HK-2 (cell line): ENCODE measurements around the gene IKZF5.

Experiments used
- DNase-seq: peaks from one replicate; pipeline ENCODE4 v3.0.0-alpha.2; 2018; ENCODE audit not compliant: unreplicated experiment

Gene IKZF5, protein sequence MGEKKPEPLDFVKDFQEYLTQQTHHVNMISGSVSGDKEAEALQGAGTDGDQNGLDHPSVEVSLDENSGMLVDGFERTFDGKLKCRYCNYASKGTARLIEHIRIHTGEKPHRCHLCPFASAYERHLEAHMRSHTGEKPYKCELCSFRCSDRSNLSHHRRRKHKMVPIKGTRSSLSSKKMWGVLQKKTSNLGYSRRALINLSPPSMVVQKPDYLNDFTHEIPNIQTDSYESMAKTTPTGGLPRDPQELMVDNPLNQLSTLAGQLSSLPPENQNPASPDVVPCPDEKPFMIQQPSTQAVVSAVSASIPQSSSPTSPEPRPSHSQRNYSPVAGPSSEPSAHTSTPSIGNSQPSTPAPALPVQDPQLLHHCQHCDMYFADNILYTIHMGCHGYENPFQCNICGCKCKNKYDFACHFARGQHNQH

DNA sequence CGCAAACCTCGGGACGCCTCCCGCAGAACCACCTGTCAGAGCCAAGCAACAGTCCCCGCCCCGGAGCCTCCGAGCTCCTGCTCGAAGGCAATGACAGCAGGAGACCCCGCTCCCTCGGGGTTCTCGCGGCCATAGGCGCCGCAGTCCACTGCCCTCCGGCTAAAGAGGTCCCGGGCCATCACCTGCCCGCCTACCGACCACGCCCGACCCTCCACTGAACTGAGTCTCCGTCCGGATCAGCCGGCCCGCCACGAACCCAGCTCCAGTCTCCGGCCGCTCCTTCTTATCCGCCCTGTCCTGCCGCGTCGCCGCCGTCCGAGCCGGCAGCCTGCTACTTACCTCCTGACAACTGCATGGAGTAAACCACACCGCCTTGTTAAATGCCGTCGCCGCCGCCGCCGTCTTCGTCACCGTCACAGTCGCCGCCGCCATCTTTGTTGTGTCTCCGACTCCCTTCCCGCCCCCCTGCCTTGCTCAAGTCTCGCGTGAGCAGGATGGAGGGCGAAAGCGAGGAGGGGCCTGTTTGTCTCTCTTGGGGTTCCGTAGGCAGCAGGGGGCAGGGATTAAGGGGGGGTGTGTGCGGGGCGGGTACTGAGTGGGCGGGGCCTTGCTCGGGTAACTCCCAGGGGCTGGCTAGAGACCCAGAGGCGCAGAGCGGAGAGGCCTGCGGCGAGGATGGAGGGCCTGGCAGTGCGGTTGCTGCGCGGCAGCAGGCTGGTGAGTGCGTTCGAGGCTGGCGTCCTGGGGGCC, at the start of gene IKZF5, which contains the start of gene ACADSB:
IKZF5 (minus strand) TSS at position 441 of the 750 bp plus-strand sequence. CDS start 10,170 bp downstream, outside the sequence.
ACADSB (plus strand) TSS at position 652 of the 750 bp plus-strand sequence; CDS start at position 676, 24 bp downstream.
- peak; percentile 98 for DNase-seq

GRCh38 chr10:123057968-123058367, 49.4 kb upstream of the IKZF5 start:
- DNase-seq, result no peak

GRCh38 chr10:123045961-123046731, 37.6 kb upstream of the IKZF5 start:
- no peak for DNase-seq

GRCh38 chr10:123044391-123044790, 35.8 kb upstream of the IKZF5 start:
- DNase-seq, result no peak

GRCh38 chr10:123043409-123043925, 34.9 kb upstream of the IKZF5 start:
- peak; percentile 55 for DNase-seq

GRCh38 chr10:123042708-123043408, 34.3 kb upstream of the IKZF5 start:
- no peak for DNase-seq

DNA sequence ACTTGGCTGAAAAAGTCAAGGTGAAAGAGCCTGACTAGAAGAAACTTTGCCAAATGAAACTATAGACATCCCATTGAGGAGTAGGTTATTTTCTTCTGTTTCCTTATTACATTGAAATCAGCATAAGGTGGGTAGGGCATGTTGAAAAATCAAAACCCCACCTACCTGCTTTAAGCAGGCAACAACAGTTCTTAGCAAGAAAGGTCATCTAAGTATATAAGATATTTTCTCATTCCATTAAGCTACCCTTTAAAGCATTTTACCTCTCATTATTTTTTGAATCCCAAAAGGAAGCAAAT, 31.0 kb upstream of the IKZF5 start:
- no peak for DNase-seq

DNA sequence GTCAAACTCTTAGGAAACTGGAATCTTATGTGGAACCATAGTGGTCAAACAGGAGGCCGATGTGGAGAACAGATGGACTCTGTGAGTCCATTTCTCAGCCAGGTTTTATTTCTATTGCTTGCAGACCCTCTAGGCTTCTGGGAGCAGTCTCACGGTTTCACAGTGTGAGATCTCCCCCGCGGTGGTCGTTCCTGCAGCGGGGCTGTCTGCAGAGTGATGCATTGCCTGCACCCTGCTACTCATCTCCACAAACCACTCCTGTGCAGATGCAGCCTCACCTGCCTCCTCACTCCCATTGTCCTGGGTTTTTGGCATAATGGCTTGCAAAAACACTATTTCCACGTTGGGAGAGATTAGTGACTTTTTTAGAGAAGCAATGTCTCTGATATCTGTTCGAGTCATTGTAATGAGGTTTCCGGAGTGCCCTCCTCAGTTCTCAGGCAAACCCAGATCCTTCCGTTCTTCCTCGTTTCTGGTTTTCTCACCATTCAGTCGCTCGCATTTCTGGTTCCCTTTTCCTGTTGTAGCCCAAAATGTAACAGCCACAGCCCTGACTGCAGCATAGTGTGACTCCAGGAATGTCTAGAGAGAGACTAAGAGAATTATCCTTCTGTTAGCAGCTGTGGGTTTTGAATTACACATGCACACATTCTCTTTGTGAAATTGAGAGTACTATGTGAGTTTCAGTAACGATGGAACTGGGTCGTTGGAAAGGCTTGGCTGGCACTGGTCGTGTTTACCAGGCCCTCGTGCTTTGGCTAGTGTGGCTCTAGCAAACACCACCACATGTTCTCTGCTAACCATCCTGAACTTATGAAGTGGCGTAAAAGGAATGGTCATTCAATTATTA, 30.4 kb upstream of the IKZF5 start:
- no peak for DNase-seq

DNA sequence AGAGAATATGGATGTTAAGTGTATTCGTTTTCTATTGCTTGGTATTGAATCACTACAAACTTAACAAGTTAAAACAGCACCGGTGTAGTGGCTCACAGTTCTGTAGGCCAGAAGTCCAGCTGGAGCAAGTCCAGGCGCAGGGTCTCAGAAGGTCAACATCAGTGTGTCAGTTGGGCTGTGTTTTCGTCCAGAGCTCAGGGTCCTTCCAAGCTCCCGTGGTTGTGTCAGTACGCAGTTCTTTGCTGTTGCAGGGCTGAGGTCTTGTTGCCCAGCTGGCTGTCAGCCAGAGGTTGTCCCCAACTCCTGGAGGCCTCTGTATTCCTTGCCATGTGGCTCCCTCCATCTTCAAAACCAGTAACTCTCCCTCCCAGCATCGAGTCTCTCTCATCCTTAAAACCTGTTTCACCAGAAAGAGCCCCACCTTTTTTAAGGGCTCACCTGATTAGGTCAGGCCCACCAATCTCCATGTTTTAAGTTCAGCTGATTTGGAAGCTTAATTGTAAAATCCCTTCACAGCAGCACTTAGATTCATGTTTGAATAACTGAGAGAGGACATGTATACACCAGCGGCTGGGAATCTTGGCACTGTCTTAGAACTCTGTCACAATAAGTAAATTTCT, 27.0 kb upstream of the IKZF5 start:
- no peak for DNase-seq

DNA sequence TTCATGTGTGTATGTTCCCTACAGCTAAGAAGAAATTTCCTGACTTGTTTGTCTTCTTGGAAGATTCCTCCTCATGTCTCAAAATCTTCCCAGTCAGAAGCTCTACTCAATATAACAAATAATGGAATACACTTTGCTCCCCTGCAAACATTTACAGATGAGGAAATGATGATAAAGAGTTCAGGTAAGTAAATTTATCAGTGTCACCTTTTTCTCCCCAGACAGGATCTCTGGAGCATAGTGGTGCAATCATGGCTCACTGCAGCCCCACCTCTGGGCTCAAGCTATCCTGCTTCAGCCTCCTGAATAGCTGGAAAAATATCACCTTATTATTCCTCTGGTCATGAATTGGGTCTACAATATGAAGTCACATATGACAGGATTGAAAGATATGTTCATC, 25.7 kb upstream of the IKZF5 start:
- no peak for DNase-seq

GRCh38 chr10:123031124-123031523, 22.5 kb upstream of the IKZF5 start:
- DNase-seq, result no peak

DNA sequence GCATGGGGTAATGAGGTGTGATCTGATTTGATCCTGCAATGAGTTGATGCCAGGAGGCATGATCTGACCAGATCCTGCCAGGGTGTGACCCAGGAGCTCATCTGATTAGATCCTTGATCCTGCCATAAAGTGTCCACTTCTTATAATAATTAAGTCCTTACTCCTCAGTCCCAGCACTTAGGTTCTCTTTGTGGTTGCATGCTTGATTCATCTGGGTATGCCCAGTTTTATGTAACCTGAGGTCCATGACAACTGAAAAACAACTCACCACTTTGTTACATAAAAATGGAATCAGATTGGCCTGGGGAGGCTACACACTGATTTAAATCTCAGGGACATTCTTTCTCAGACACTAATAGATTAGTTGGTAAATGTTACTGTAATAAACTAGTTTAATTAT, 19.3 kb upstream of the IKZF5 start:
- no peak for DNase-seq

- DNase-seq, result no peak
These were observed 17.7 kb upstream of the IKZF5 start for GRCh38 chr10:123026302-123026701.

- DNase-seq, result no peak
These were observed 15.9 kb upstream of the IKZF5 start for GRCh38 chr10:123024540-123024939.

DNA sequence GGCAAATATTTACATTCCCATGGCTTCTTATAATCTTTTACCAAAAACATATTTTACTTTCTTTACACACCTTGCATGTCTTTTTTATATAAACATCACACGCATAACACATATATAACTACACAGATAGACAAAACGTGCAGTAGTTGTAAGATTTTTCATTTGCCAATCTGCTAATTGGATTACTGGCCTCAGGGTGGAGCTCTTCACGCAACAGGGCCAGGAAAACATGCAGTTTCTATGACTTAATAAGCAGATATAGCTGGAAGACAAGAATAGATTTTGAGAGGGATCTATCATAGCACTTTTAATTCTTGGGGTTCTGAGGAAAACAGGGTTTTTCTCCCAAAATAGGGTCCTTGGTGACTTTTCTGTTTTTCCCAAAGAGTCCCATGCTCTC, 12.9 kb upstream of the IKZF5 start:
- DNase-seq, result no peak

DNA sequence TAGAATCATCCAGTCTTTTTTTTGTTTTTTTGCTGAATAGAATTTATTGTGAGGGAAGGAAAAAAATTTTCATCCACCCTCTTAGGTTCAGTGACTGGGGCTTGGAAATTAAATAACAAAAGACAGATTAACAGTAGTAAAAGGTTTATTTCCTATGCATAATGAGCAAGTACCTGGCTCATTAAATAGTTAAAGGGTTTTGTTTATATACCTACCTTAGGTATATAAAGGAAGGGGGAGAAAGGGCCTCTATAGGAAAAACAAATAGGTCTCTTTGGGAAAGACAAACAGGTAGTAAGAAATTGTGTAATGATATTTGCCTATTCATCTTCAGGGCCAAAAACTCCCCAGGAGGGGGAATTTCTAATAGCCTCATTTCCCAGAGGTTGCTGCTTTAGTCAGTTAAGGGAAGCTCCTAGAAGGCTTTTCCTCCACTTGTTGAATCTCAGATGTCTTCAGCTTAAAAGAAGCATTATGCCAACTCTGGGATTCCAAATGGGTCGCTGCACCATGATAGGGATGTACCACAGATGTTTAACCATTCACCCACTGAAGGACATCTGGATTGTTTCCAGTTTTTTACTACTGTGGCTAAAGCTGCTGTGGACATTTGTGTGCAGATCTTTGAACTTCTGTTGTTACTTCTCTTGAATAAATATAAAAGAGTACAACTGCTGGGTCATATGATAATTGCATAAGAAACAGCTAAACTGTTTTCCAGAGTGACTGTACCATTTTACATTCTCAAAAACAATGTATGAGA, 11.5 kb upstream of the IKZF5 start:
- DNase-seq, result no peak

DNA sequence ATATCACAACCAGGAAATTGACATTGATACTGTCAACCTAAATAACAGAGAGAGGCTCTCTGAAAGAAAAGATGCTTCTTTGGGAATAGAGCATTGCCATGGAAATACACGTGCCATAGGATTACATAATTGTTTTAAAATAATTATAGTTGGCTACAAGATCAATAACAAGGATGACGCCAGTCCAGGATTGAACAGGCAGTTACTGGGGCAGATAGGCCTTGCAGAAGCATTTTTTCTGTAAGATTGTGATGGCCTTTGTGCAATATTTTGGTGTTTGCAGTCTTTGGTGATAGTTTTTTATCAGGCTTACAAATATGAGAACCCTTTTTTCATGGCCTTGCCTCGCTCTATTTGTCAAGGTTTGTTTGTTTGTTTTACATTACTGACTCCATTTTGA, 10.7 kb upstream of the IKZF5 start:
- no peak for DNase-seq

DNA sequence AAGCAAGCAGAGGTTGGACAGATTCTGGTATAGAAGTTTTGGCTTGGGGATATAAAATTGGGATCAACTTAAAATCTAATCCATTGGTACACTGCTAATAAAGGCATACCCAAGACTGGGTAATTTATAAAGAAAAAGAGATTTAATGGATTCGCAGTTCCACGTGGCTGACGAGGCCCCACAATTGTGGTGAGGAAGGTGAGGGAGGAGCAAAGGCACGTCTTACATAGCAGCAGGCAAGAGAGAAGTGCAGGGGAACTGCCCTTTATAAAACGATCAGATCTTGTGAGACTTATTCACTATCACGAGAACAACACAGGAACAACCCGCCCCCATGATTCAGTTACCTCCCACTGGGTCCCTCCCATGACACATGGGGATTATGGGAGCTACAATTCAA, 9.9 kb upstream of the IKZF5 start:
- no peak for DNase-seq

GRCh38 chr10:123017421-123018165, 9.0 kb upstream of the IKZF5 start:
- DNase-seq, result no peak
